GM12873 (cell line): ENCODE results near the gene PEX16.

ENCODE experiments used
- CTCF ChIP-seq: IDR thresholded peaks from 2 replicates; pipeline ENCODE4 v1.5.1; 2012; ENCODE audit warnings: low read depth, mild to moderate bottlenecking, moderate library complexity, low read length, control low read depth; ENCODE audit not compliant: insufficient read depth; ENCODE audit errors: missing control alignments

Gene PEX16

GRCh38 chr11:45897556-45897955 lies 20.1 kb downstream of the PEX16 start:
- peak; percentile 9 for TF ChIP-seq CTCF

- TF ChIP-seq CTCF = no peak
Observed at GRCh38 chr11:45896422-45896984, 21.2 kb downstream of the PEX16 start.

GRCh38 chr11:45895553-45896259 lies 22.0 kb downstream of the PEX16 start:
- no peak for TF ChIP-seq CTCF

GRCh38 chr11:45894555-45895247 lies 23.0 kb downstream of the PEX16 start:
- TF ChIP-seq CTCF = no peak

- TF ChIP-seq CTCF = no peak
Observed at GRCh38 chr11:45892856-45893255, 24.8 kb downstream of the PEX16 start.

- TF ChIP-seq CTCF = no peak
Observed at GRCh38 chr11:45890886-45891550, 26.7 kb downstream of the PEX16 start.

- no peak for TF ChIP-seq CTCF
Observed at GRCh38 chr11:45889966-45890365, 27.7 kb downstream of the PEX16 start.
